CD4-positive, alpha-beta T cell treated with Interleukin-21 for 1 hour (primary cell): ENCODE measurements around the gene CLIC5.

Experiments used
- DNase-seq: peaks from one replicate; pipeline ENCODE4 v3.0.0-alpha.2; 2020

Gene CLIC5

GRCh38 chr6:46032110-46032998 lies 16.7 kb upstream of the CLIC5 start:
- no peak for DNase-seq

DNA sequence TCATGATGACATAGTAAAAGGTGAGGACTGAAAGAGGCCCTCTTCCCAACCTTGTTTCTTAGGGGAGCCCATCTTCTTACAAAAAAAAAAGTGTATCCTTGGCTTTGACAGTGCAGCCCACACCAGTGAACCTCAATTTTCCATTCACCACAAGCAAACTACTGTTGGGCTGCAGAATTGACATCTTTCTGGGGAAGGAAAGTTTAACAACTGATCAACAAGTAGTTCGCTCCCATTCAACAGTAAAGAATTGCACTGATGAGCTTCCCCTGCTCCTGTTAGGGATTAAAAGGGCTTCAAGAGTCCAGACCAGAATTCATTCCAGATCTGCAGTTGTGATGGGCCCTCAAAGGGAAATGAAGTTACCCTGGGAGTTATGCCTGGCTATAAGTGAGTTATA lies 13.9 kb upstream of the CLIC5 start:
- no peak for DNase-seq

DNA sequence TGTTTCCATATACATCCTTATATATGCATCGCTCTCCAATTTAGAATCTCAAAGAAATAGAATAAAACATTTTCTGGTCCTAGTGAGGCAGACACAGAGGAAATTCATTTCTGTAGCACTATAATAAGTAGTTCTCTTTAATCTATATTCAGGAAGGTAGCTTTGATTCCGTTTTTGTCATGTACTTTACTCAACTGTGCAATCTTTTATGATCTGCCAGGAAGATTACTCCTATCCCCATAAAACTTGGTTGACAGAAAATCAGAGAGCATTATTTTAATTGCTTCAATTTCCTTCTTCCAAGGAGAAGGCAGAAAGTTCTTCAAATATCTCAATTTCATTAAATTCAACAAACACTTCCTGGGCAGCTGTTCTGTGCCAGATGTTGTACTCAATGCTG lies 10.6 kb upstream of the CLIC5 start:
- no peak for DNase-seq

- no peak for DNase-seq
Measured at GRCh38 chr6:46025573-46025972, 9.9 kb upstream of the CLIC5 start.

GRCh38 chr6:46024124-46024769 lies 8.6 kb upstream of the CLIC5 start:
- no peak for DNase-seq

DNA sequence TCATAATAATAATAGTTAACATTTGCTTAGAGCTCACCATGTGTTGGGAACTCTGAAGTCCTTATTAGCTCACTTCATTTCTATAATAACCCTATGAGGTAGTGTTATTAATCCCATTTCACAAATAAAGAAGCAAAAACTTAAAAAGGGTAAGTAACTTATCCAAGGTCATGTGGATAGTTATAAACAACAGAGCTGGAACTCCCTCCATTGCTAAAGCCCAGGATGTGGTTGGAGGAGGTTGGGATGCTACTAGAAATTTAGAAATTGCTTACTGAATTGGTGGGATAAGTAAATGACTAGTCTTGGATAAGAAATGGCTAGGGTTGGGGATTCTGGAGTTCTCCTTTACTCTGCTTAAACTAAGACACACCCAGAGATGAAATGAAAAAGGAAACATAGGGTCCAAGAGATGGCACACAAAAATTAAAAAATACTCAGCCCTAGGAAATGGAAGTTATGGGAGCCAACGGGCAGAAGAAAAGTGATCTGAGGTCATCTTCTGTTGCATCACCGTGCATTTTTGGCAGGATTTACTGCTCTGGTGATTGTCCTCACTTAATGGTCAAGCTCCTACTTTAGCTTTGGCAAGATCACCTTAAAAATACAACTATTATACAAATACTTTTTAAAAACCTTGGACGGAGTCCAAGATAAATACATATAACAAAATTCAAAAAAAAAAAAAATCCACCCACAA lies 7.7 kb upstream of the CLIC5 start:
- DNase-seq = no peak

GRCh38 chr6:46022106-46022948 lies 6.7 kb upstream of the CLIC5 start:
- DNase-seq = no peak

DNA sequence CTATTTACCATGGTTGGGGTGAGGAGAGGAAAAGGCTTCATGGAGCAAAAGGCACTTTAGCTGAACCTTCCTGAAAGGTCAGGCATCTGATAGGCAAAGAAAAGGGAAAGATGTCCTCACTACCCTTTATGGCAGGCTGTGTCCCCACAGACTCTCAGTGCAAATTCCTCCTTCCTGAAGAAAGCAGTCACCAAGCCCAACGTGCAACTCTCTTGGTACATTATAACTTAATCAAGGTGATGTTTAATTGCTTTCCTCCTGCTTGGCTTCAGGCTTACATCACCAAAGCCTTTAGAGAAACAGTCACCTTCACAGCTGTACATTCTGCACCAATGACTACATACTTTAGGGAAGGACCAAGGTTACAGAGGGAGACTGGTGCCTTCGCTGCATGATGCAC lies 2.1 kb upstream of the CLIC5 start:
- no peak for DNase-seq

DNA sequence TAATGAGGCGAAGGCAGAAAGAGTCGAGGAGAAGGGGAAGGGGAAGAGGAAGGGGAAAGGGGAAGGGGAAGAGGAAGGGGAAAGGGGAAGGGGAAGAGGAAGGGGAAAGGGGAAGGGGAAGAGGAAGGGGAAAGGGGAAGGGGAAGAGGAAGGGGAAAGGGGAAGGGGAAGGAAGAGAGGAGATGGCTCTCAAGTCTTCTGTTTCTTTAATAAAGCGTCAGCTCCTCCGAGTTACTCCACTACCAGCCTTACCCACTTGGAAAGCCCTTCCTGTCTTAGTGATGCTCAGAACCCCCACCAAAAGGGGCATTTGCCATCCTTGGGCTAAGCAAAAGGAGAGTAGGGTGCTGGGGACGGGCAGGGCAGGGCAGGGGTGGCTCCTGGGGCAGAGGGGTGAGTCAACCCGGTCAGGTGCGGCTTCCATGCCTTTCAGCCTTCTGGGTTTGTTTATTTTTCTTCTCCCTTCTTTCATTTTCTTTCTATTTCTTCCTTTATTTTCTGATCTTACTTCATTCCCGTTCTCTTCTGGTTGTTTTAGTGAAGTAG lies 476 bp upstream of the CLIC5 start:
- DNase-seq = peak; percentile 3

- peak; percentile 25 for DNase-seq
Measured at GRCh38 chr6:46014511-46015118, 1.0 kb downstream of the CLIC5 start.

DNA sequence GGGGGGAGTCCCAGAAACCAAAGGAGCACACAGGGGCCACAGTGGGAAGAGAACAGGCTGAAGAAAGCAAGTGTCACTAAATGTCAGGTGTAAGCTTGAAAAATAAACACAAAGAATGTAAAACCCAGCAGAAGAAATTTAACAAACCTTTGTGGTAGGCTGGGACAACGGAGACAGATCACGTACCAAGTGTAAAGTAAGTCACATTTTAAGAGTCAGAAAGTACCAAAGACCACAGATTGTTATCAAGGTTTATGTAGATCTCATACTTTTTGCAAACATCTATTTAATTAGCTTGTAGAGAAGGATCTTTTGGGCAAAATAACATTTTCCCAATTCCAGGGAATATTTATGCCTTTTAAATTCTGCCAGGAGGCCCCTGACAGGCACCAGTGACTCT lies 1.6 kb downstream of the CLIC5 start:
- DNase-seq = peak; percentile 39

DNA sequence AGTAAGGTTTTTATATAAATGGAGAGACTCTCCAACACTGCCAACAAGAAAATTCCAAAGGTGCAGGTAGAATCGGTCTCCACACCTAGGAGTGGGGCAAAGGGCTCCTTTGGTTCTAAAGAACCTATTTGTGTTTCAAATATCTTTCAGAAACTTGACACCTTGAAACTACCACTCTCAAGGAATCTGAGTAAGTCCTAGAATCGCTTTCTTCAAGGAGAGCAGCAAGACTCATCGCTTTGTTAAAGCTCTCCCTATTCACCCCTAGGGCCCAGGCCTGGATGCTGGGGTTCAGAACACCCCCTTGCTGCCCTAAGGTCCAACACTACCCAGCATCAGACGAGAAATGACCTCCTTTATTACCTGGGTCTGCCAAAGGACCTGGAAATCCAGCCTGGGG lies 2.0 kb downstream of the CLIC5 start:
- DNase-seq = no peak

DNA sequence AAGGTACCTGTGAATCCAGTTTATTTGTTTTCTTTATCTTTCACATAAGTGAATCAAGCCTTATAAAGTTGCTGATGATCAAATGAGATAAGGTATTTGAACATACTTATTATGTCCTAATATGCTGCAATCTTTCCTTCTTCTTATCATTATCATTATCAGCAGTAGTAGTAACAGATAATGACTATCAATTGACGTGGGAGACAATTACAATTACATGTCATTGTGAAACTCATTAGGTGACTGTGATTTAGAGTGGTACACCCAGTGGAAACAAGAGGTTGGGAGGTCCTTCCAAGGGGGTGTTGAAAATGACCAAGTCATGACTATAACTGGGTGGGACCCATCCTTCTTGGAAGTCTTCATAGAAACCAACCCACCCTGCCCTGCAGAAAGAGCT lies 2.8 kb downstream of the CLIC5 start:
- no peak for DNase-seq

DNA sequence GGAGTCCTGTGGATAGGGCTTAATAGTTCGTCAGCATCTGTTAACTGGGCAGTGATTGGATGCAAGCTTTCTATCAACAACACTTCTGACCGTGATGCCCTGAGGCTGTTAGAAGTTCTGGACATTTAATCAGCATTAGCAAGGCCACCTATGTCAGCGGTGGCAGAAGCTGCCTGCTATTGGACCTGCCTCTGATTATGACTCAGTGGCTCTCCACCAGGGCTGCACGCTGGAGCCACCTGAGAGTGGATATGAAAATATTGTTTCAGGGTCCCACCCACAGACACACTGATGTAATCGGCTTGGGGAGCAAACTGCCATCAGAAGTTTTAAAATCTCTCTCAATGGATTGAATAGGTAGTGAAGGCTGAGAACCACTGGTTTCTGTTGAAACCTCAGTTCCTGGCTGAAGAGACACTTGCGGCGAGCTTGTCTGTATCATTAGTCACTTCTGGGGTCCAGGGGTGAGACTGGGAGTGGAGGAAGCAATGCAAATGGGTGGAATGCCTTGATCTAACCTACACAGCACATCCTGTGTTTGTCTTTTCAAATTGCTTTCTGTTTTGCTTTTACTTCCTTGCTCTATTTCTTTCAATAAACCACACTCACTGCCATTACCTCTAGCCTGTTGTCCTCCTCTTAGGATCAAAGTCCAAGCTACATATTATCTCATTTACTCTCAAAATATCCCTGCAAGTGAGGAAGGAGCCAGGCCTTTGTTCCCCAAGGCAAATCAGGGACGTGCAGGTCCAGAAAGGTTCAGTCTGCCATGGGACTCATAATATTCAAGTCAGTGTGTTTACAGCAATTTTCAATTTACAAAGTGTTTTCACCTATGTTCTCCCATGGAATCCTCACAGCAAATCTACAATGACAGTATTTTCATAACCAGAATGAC lies 4.2 kb downstream of the CLIC5 start:
- DNase-seq = peak; percentile 79

GRCh38 chr6:46010771-46011170 lies 4.9 kb downstream of the CLIC5 start:
- peak; percentile 7 for DNase-seq

DNA sequence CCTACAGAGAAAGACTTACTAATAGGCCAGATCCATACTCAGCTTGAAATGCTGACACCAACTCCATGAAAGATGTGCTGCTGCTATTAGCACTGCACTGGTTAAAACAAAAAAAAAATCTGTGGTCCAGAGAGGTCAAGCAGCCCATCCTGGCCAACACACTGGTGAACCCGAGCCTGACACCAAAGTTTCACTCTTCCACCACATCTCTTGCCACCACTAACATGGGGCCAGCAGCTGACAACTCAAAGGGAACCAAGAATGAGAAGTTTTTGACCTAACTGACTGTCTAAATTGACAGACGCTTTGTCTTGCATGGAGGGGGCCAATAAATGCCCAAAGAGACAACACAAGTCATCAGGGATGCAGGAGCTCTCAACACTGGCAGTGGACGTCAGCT lies 5.4 kb downstream of the CLIC5 start:
- DNase-seq = no peak

DNA sequence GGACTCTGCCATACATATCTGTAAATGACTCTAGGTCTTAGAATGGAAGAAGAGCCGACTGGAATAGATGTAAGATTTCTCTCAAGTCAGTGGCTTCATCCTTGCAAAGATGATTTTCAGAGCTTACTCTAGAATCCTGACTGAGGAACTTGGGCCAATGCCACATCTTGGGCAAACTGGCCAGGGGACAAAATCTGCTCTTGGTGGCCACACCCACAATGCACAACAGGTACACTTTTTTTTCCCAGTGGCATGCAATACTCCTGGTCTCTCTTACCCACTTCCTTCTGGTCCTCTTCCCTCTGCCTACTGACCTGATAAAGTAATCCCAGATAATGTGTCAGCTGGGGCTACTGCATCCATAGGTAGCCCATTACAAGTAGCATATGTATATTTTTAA lies 13.4 kb downstream of the CLIC5 start:
- DNase-seq = no peak

- DNase-seq = no peak
Measured at GRCh38 chr6:46000905-46001304, 14.8 kb downstream of the CLIC5 start.

DNA sequence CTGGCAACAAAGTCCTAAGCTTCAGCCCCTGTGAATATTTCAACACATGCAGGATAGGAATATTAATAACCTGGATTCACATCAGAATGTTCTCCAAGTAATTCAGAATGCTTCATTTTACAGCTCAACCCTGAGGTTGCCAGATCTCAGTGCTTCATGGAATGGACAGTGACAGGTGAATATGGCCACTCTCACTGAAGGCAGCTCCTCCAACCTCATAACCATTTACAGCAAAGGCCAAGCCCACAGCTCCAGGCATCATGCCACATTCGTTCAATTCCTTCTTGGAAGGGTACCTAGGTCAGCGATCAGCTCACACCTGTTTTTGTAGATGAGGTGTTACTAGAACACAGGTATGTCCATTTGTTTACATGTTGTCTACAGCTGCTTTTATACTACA lies 17.1 kb downstream of the CLIC5 start:
- no peak for DNase-seq

DNA sequence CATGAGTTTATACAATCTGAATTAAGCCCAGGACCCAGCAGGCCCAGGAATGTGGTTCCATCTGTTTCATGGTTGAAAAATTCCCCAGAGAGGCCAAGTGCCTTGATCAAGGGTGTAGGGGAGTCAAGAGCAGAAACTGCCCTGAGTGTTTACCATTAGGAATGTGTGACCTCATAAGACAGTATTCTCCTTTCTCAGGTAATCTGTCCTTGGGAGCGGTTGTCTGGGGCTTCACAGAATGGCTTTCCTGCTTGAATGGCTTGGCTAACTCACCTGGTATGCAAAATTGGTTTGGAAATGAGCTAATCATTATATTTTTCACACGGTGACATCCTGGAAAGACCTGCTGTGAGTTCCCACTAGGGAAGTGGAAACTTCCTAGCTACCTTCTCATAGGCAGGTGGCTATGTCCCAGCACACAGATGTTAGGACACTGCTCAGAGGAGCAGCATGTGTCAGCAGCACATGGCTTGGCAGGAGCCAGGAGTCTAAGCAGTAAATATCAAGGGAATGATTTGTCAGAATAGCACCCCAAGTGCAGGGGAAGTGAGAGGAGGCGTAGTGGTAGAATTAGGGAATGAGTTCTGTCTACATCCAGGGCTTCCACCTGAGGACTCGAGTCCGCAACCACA lies 17.7 kb downstream of the CLIC5 start:
- no peak for DNase-seq

DNA sequence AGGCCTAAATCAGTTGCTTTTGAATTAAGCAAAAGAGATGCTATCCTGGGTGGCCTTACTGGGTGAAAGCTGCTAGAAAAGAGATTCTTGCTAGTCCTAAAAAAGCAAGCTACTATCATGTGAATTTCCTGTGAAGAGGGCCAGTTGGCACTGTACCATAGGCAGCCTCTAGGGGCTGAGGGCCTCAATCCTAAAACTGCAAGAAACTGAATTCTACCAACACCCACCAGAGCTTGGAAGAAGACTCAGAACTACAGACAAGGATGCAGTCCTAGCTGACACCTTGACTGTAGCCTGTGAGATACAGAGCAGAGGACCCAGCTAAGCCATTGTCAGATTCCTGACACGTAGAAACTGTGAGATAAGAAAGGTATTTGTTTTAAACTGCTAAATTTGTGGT lies 24.5 kb downstream of the CLIC5 start:
- no peak for DNase-seq
